Measurements from ENCODE around the gene ATP4A. TPM values are rescaled to one million over a fixed set of nuclear protein-coding genes. Genes with fewer than 3 reads are reported as not detected.

ATP4A gene
- polyA plus RNA-seq, 1 donor from 2014 or later, result not detected

GRCh38 chr19:35524181-35524837 is 39.1 kb downstream of the ATP4A start:
- no peaks in the 10 kb centered on the region for H3K9me3 ChIP-seq (ENCODE audit: low read length)
- H3K27me3 ChIP-seq (ENCODE audit: insufficient read depth, low read depth, low read length), result no peaks in the 10 kb centered on the region
- no peak overlapping the region for H3K9ac ChIP-seq (ENCODE audit: low read length)
- no peaks in the 10 kb centered on the region for H4K20me1 ChIP-seq (ENCODE audit: insufficient read depth)
- no peaks in the 10 kb centered on the region for H3K9me2 ChIP-seq (ENCODE audit: insufficient read depth, low read length)
- no peak overlapping the region for H2AFZ ChIP-seq (ENCODE audit: low read depth, low read length)
- H3K4me3 ChIP-seq (ENCODE audit: low read length), result no peak overlapping the region
- H3K36me3 ChIP-seq (ENCODE audit: insufficient read depth, low read length), result no peaks in the 10 kb centered on the region
- TF ChIP-seq POLR2AphosphoS5 (IDR thresholded peaks at IDR 0.05) (no peak), EP300 (conservative IDR thresholded peaks at IDR 0.05; ENCODE audit: poor library complexity, severe bottlenecking) (no peak), MXI1 (conservative IDR thresholded peaks at IDR 0.05; ENCODE audit: poor library complexity, severe bottlenecking) (no peak), TAF1 (IDR thresholded peaks at IDR 0.05; ENCODE audit: low read depth) (no peak), REST (IDR thresholded peaks at IDR 0.05; ENCODE audit: borderline replicate concordance) (no peak), CTCF (IDR thresholded peaks at IDR 0.05; ENCODE audit: poor library complexity, severe bottlenecking) (no peak), RAD21 (conservative IDR thresholded peaks at IDR 0.05) (no peak), SMC3 (conservative IDR thresholded peaks at IDR 0.05; ENCODE audit: poor library complexity) (no peak), EZH2 (IDR thresholded peaks at IDR 0.05; ENCODE audit: borderline replicate concordance, insufficient read depth, low read length, poor library complexity, severe bottlenecking) (no peak)
- H3K79me2 ChIP-seq (replicated peaks; ENCODE audit: insufficient read depth, low read length), result no peaks in the 10 kb centered on the region
- H3K27ac ChIP-seq (ENCODE audit: low read length), result no peak overlapping the region
- no peaks in the 10 kb centered on the region for H3F3A ChIP-seq (ENCODE audit: insufficient read depth, low read length, poor library complexity, severe bottlenecking)
- H3K4me2 ChIP-seq (ENCODE audit: low read length), result no peak overlapping the region

GRCh38 chr19:35522745-35523327 is 40.6 kb downstream of the ATP4A start:
- Histone ChIP-seq H3K79me2 (replicated peaks; ENCODE audit: insufficient read depth, low read length) (no peaks in the 10 kb centered on the region), H4K20me1 (ENCODE audit: insufficient read depth) (no peaks in the 10 kb centered on the region), H3K27ac (ENCODE audit: low read length) (no peak overlapping the region), H3K36me3 (ENCODE audit: insufficient read depth, low read length) (no peaks in the 10 kb centered on the region), H3F3A (ENCODE audit: insufficient read depth, low read length, poor library complexity, severe bottlenecking) (no peaks in the 10 kb centered on the region), H3K9ac (ENCODE audit: low read length) (no peak overlapping the region), H3K9me3 (ENCODE audit: low read length) (no peaks in the 10 kb centered on the region), H2AFZ (ENCODE audit: low read depth, low read length) (no peak overlapping the region), H3K4me3 (ENCODE audit: low read length) (no peak overlapping the region), H3K4me2 (ENCODE audit: low read length) (no peak overlapping the region), H3K27me3 (ENCODE audit: insufficient read depth, low read depth, low read length) (no peaks in the 10 kb centered on the region), H3K9me2 (ENCODE audit: insufficient read depth, low read length) (no peaks in the 10 kb centered on the region)
- TF ChIP-seq MXI1 (conservative IDR thresholded peaks at IDR 0.05; ENCODE audit: poor library complexity, severe bottlenecking) (no peak), TAF1 (IDR thresholded peaks at IDR 0.05; ENCODE audit: low read depth) (no peak), CTCF (IDR thresholded peaks at IDR 0.05; ENCODE audit: poor library complexity, severe bottlenecking) (no peak), EZH2 (IDR thresholded peaks at IDR 0.05; ENCODE audit: borderline replicate concordance, insufficient read depth, low read length, poor library complexity, severe bottlenecking) (no peak), RAD21 (conservative IDR thresholded peaks at IDR 0.05) (no peak), SMC3 (conservative IDR thresholded peaks at IDR 0.05; ENCODE audit: poor library complexity) (no peak), REST (IDR thresholded peaks at IDR 0.05; ENCODE audit: borderline replicate concordance) (no peak), POLR2AphosphoS5 (IDR thresholded peaks at IDR 0.05) (no peak), EP300 (conservative IDR thresholded peaks at IDR 0.05; ENCODE audit: poor library complexity, severe bottlenecking) (no peak)
